ENCODE data around the gene MIXL1.

- no peak for TF ChIP-seq CTCF (IDR thresholded peaks at IDR 0.05)
- no peak for TF ChIP-seq POLR2A (IDR thresholded peaks at IDR 0.05)
Observed at GRCh38 chr1:226203240-226203639, 20.2 kb upstream of the MIXL1 start.

All from testis (tissue), 2 donors.